BLaER1 treated with 17β-estradiol and CSF1 and Interleukin-3, amounts not matched to agents 10 nM and 100 nM (cell line): Measurements from ENCODE around the gene GNS.

Experiments
- H3K27ac ChIP-seq, 11 experiments: shearing (Covaris generic); formaldehyde crosslinking; 2 replicates each; pipeline ENCODE4 v1.8.1; 2022
- H3K27me3 ChIP-seq, 11 experiments: shearing (Covaris generic); formaldehyde crosslinking; 2 replicates each; pipeline ENCODE4 v1.8.1; 2022
- H3K36me3 ChIP-seq, 11 experiments: shearing (Covaris generic); formaldehyde crosslinking; 2 replicates each; pipeline ENCODE4 v1.8.1; 2022
- H3K4me1 ChIP-seq, 10 experiments: shearing (Covaris generic); formaldehyde crosslinking; 2 replicates each; pipeline ENCODE4 v1.8.1; 2022
- H3K4me2 ChIP-seq, 11 experiments: shearing (Covaris generic); formaldehyde crosslinking; 2 replicates each; pipeline ENCODE4 v1.8.1; 2022
- H3K4me3 ChIP-seq, 10 experiments: shearing (Covaris generic); formaldehyde crosslinking; 2 replicates each; pipeline ENCODE4 v1.8.1; 2022
- H3K9ac ChIP-seq, 11 experiments: shearing (Covaris generic); formaldehyde crosslinking; 2 replicates each; pipeline ENCODE4 v1.8.1; 2022
- H3K9me3 ChIP-seq, 11 experiments: shearing (Covaris generic); formaldehyde crosslinking; replicated peaks in 1 of 11; 2 replicates each; pipeline ENCODE4 v1.8.1; 2022
- H4K20me1 ChIP-seq, 11 experiments: shearing (Covaris generic); formaldehyde crosslinking; 2 replicates each; pipeline ENCODE4 v1.8.1; 2022
- Cebpa-rat ChIP-seq, 11 experiments: shearing (Covaris generic); IDR thresholded peaks; 2 replicates each; pipeline ENCODE4 v1.8.1; 2022

Gene GNS

DNA sequence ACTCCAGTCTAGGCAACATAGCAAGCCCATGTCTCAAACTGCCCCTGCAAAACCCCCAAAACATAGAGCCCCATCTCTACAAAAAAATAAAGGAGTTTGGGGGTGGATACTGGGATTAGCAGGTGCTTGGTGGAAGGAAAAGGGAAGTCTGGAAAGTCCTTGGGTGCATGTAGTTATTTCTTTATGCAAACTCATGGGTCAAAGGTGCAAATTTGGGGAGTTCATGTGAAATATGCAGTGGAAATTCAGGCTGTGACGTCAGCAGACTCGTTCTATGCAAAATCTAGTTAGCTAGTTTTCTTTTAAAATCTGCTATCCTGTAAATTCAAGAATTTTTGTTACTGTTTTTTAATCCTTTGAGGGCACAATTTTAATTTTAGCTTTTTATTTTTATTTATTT lies 51.3 kb downstream of the GNS start:
- Histone ChIP-seq H4K20me1 (peaks cover 0 to 12% (median 0%) of the 10 kb centered on the region in 11 experiments; a peak in 5 of 22 replicates), H3K27ac (no peak overlapping the region), H3K4me3 (no peak overlapping the region), H3K4me1 (peaks cover 0 to 9% (median 3%) of the 10 kb centered on the region in 10 experiments; a peak in 13 of 20 replicates), H3K9ac (no peak overlapping the region), H3K9me3 (no peaks in the 10 kb centered on the region), H3K36me3 (peaks cover under 1 to 65% (median 9%) of the 10 kb centered on the region in 11 experiments; a peak in 16 of 22 replicates), H3K27me3 (no peaks in the 10 kb centered on the region), H3K4me2 (no peak overlapping the region)
- no peak for TF ChIP-seq Cebpa-rat (IDR thresholded peaks at IDR 0.05)

- Histone ChIP-seq H4K20me1 (peaks cover 0 to 12% (median 0%) of the 10 kb centered on the region in 11 experiments; a peak in 4 of 22 replicates), H3K4me3 (no peak overlapping the region), H3K27me3 (no peaks in the 10 kb centered on the region), H3K4me2 (no peak overlapping the region), H3K9me3 (no peaks in the 10 kb centered on the region), H3K36me3 (peaks cover under 1 to 65% (median 6%) of the 10 kb centered on the region in 11 experiments; a peak in 12 of 22 replicates), H3K4me1 (peaks cover 0 to 5% (median 0%) of the 10 kb centered on the region in 10 experiments; a peak in 2 of 20 replicates), H3K27ac (no peak overlapping the region), H3K9ac (no peak overlapping the region)
- TF ChIP-seq Cebpa-rat (IDR thresholded peaks at IDR 0.05), result no peak
Measured at GRCh38 chr12:64707362-64707761, 51.8 kb downstream of the GNS start.

DNA sequence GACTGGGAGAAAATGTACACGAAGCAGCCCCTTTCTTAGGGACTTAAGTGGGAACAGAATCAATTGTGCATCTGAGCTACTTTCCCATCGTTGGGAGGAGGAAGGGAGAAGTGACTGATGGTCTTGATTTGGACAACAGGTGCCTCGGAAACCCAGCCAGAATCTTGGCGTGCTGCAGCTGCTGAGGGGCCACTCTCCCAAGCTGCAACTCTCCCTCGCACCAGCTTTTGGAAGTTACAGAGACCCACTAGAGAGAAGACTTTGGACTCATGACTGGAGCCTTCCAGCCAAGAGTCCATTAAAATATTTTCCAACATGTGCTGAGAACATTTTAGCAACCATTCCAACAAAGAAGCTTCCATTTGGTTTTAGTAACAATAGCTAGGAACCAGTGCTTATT lies 52.3 kb downstream of the GNS start:
- H4K20me1 ChIP-seq, result peaks cover 0 to 12% (median 0%) of the 10 kb centered on the region in 11 experiments; a peak in 4 of 22 replicates
- H3K9me3 ChIP-seq, result no peaks in the 10 kb centered on the region
- H3K9ac ChIP-seq, result no peak overlapping the region
- H3K27ac ChIP-seq, result no peak overlapping the region
- no peak for TF ChIP-seq Cebpa-rat (IDR thresholded peaks at IDR 0.05)
- H3K27me3 ChIP-seq, result no peaks in the 10 kb centered on the region
- no peak overlapping the region for H3K4me2 ChIP-seq
- H3K4me3 ChIP-seq, result no peak overlapping the region
- peaks cover 0 to 5% (median 0%) of the 10 kb centered on the region in 10 experiments; a peak in 3 of 20 replicates for H3K4me1 ChIP-seq
- H3K36me3 ChIP-seq, result peaks cover 0 to 65% (median 11%) of the 10 kb centered on the region in 11 experiments; a peak in 12 of 22 replicates

GRCh38 chr12:64706306-64706705 lies 52.9 kb downstream of the GNS start:
- no peak for TF ChIP-seq Cebpa-rat (IDR thresholded peaks at IDR 0.05)
- H3K4me1 ChIP-seq, result peaks cover 0 to 6% (median 2%) of the 10 kb centered on the region in 10 experiments; a peak in 13 of 20 replicates
- H3K4me3 ChIP-seq, result no peak overlapping the region
- no peaks in the 10 kb centered on the region for H3K27me3 ChIP-seq
- H3K9me3 ChIP-seq, result no peaks in the 10 kb centered on the region
- no peak overlapping the region for H3K27ac ChIP-seq
- peaks cover 0 to 65% (median 16%) of the 10 kb centered on the region in 11 experiments; a peak in 13 of 22 replicates for H3K36me3 ChIP-seq
- no peak overlapping the region for H3K4me2 ChIP-seq
- peaks cover 0 to 12% (median 0%) of the 10 kb centered on the region in 11 experiments; a peak in 4 of 22 replicates for H4K20me1 ChIP-seq
- H3K9ac ChIP-seq, result no peak overlapping the region

DNA sequence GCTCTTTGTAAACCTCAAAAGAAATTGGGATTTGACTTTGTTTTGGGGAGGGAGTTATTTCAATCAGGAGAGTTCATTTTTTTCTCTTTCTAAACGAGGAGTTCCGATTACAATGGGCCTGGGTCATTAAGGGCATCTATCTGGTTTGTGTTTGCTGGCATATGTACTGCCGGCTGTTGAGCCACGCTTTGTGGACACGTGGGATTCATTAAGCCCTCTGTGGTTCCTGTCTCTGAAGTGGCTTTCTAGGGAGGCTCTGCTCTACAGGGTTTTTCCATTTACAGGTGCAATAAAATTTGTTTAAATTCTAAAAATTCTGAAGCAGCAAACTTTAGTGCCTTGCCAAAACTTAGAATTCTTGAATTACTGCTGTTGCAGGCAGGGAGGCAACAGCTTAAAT lies 57.9 kb downstream of the GNS start:
- TF ChIP-seq Cebpa-rat (IDR thresholded peaks at IDR 0.05), result no peak
- Histone ChIP-seq H4K20me1 (peaks cover 0 to 31% (median 10%) of the 10 kb centered on the region in 11 experiments; a peak in 14 of 22 replicates), H3K4me3 (no peak overlapping the region), H3K36me3 (peaks cover 28 to 81% (median 61%) of the 10 kb centered on the region in 11 experiments; a peak in 21 of 22 replicates), H3K9ac (0 out of 22 replicates have a peak overlapping the region, but pooled peaks of 1 of the 11 experiments have one; percentile 19), H3K27ac (peak overlapping the region in 4 of 11 experiments; percentile 4 to 60 (median 46); a peak in 5 of 22 replicates), H3K9me3 (no peaks in the 10 kb centered on the region), H3K27me3 (no peaks in the 10 kb centered on the region), H3K4me1 (peaks cover 12 to 36% (median 26%) of the 10 kb centered on the region in 10 experiments), H3K4me2 (peak overlapping the region in 7 of 11 experiments; percentile 2 to 50 (median 39); a peak in 9 of 22 replicates)

DNA sequence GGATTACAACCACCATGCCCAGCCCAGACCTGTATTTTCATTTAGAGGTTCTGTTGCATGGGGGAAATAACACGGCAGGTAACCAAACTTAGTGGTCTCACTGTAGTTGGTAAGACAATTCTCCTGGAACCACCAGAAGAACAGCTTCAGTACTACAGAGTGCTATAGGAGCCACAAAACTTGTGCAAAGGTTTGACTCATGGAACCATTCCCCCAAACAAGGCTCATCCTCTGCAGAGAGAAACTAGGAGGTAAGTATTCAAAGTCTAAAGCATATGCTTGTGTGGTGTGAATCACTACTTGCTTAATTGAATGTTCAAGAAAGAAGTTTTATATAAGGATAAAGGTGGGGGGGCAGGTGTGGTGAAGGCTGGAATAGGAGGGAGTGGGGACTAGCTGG lies 58.7 kb downstream of the GNS start:
- Histone ChIP-seq H3K27me3 (no peaks in the 10 kb centered on the region), H3K9me3 (no peaks in the 10 kb centered on the region), H3K4me1 (peaks cover 12 to 42% (median 27%) of the 10 kb centered on the region in 10 experiments), H3K4me2 (peak overlapping the region; percentile 2 to 59 (median 45); a peak in 18 of 22 replicates), H3K4me3 (no peak overlapping the region), H3K9ac (peak overlapping the region in 2 of 11 experiments; percentile 11 to 16; a peak in 2 of 22 replicates), H3K27ac (peak overlapping the region in 4 of 11 experiments; percentile 11 to 60 (median 46); a peak in 11 of 22 replicates), H4K20me1 (peaks cover 0 to 37% (median 14%) of the 10 kb centered on the region in 11 experiments; a peak in 16 of 22 replicates), H3K36me3 (peaks cover 31 to 86% (median 68%) of the 10 kb centered on the region in 11 experiments)
- TF ChIP-seq Cebpa-rat (IDR thresholded peaks at IDR 0.05), result no peak

GRCh38 chr12:64699504-64700115 lies 59.6 kb downstream of the GNS start:
- H3K4me1 ChIP-seq, result peaks cover 12 to 51% (median 28%) of the 10 kb centered on the region in 10 experiments
- H4K20me1 ChIP-seq, result peaks cover 0 to 46% (median 23%) of the 10 kb centered on the region in 11 experiments; a peak in 16 of 22 replicates
- no peak overlapping the region for H3K4me3 ChIP-seq
- H3K9me3 ChIP-seq, result no peaks in the 10 kb centered on the region
- H3K36me3 ChIP-seq, result peaks cover 40 to 87% (median 74%) of the 10 kb centered on the region in 11 experiments
- H3K27me3 ChIP-seq, result no peaks in the 10 kb centered on the region
- TF ChIP-seq Cebpa-rat (IDR thresholded peaks at IDR 0.05), result peak in 7 of 11 experiments; percentile 26 to 77 (median 54); a peak in 9 of 22 replicates
- H3K4me2 ChIP-seq, result peak overlapping the region in 7 of 11 experiments; percentile 31 to 59 (median 51); a peak in 13 of 22 replicates
- peak overlapping the region in 5 of 11 experiments; percentile 12 to 60 (median 47); a peak in 9 of 22 replicates for H3K27ac ChIP-seq
- peak overlapping the region in 2 of 11 experiments; percentile 11 to 16; a peak in 2 of 22 replicates for H3K9ac ChIP-seq

DNA sequence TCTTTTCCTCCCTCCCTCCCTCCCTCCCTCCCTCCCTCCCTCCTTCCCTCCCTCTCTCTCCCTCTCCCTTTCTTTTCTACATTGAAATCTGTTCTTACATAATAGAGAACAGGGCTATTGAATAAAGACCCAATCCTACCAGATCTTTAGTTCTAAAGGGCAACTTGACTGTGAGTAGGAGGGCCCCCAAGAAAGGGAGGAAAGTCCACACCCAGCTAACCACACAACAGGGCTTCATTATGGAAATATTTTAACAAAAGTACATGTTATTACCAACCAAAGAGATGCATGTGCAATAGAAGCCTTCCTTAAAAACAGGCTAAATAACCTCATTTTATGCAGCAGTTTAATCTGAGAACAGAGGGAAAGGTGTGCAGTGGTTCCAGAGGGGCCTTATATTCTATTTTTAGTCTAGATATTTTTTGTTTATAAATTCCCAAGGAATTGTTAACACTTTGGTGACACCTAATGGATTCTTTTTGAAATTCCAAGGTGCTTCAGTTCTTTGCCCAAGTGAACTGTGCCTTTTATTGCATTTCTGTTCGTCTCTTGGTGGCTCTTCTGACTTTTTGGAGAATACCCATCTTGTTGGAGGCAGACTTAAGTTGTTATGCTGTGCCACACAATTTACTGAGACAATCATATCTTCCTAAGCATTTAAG lies 63.0 kb downstream of the GNS start:
- peaks cover 0 to 80% (median 57%) of the 10 kb centered on the region in 11 experiments; a peak in 17 of 22 replicates for H4K20me1 ChIP-seq
- peaks cover 73 to 98% (median 94%) of the 10 kb centered on the region in 11 experiments for H3K36me3 ChIP-seq
- no peak overlapping the region for H3K9ac ChIP-seq
- H3K9me3 ChIP-seq, result no peaks in the 10 kb centered on the region
- no peak overlapping the region for H3K4me2 ChIP-seq
- peaks cover 16 to 80% (median 27%) of the 10 kb centered on the region in 10 experiments for H3K4me1 ChIP-seq
- no peaks in the 10 kb centered on the region for H3K27me3 ChIP-seq
- TF ChIP-seq Cebpa-rat (IDR thresholded peaks at IDR 0.05), result no peak
- no peak overlapping the region for H3K4me3 ChIP-seq
- 0 out of 22 replicates have a peak overlapping the region, but pooled peaks of 1 of the 11 experiments have one; percentile 10 for H3K27ac ChIP-seq
